ENCODE results near the gene PRDM16. TPM values are rescaled to one million over a fixed set of nuclear protein-coding genes. Genes with fewer than 3 reads are reported as not detected.

The PRDM16 gene
- total and polyA plus RNA-seq, 2 of the 13 experiments (the other 11 are each of a cell fraction or from before 2014, with no cell fraction given) = 0.15 to 0.81 TPM

- TF ChIP-seq ZBTB4 (CRISPR knock-in tag; IDR thresholded peaks at IDR 0.05; ENCODE audit: borderline replicate concordance) = peak; percentile 19; the same call in 1 of the 2 replicates
- no peak for TF ChIP-seq NR2F2 (IDR thresholded peaks at IDR 0.05; ENCODE audit: borderline replicate concordance, low read depth)
- no peak for TF ChIP-seq ZBTB1 (CRISPR knock-in tag; IDR thresholded peaks at IDR 0.05; ENCODE audit: borderline replicate concordance)
- no peak for TF ChIP-seq ISX (CRISPR knock-in tag; conservative IDR thresholded peaks at IDR 0.05)
- no peak for TF ChIP-seq STAT6 (CRISPR knock-in tag; IDR thresholded peaks at IDR 0.05; ENCODE audit: borderline replicate concordance)
- TF ChIP-seq ATF1 (CRISPR knock-in tag; IDR thresholded peaks at IDR 0.05) = no peak
- TF ChIP-seq ZNF441 (CRISPR knock-in tag; IDR thresholded peaks at IDR 0.05; ENCODE audit: borderline replicate concordance) = no peak
- no peak for TF ChIP-seq ZMAT5 (CRISPR knock-in tag; IDR thresholded peaks at IDR 0.05; ENCODE audit: borderline replicate concordance, low read depth)
- no peak for TF ChIP-seq MYNN (CRISPR knock-in tag; IDR thresholded peaks at IDR 0.05; ENCODE audit: low read depth)
- TF ChIP-seq ZNF274 (CRISPR knock-in tag; IDR thresholded peaks at IDR 0.05) = 0 out of 2 replicates have a peak, but pooled peaks have one; percentile 9
- no peak for TF ChIP-seq FOXM1 (CRISPR knock-in tag; IDR thresholded peaks at IDR 0.05)
- TF ChIP-seq ZNF772 (CRISPR knock-in tag; IDR thresholded peaks at IDR 0.05) = 0 out of 2 replicates have a peak, but pooled peaks have one; percentile 37
- TF ChIP-seq TAF1 (CRISPR knock-in tag; IDR thresholded peaks at IDR 0.05) = no peak
- TF ChIP-seq ZNF160 (CRISPR knock-in tag; IDR thresholded peaks at IDR 0.05) = no peak
- no peak for TF ChIP-seq CENPBD1 (CRISPR knock-in tag; IDR thresholded peaks at IDR 0.05; ENCODE audit: borderline replicate concordance, low read depth)
- no peak for TF ChIP-seq BCL6 (CRISPR knock-in tag; IDR thresholded peaks at IDR 0.05)
- no peak for TF ChIP-seq PBX3 (CRISPR knock-in tag; IDR thresholded peaks at IDR 0.05; ENCODE audit: borderline replicate concordance)
- no peak for TF ChIP-seq ZNF432 (CRISPR knock-in tag; IDR thresholded peaks at IDR 0.05; ENCODE audit: borderline replicate concordance)
- no peak for TF ChIP-seq ARHGAP35 (CRISPR knock-in tag; IDR thresholded peaks at IDR 0.05; ENCODE audit: borderline replicate concordance)
- no peak for TF ChIP-seq ZNF17 (CRISPR knock-in tag; IDR thresholded peaks at IDR 0.05)
- TF ChIP-seq SUZ12 (IDR thresholded peaks at IDR 0.05; ENCODE audit: low read depth, low read length) = no peak
- no peak for TF ChIP-seq ZNF446 (CRISPR knock-in tag; IDR thresholded peaks at IDR 0.05)
- TF ChIP-seq ZNF839 (CRISPR knock-in tag; IDR thresholded peaks at IDR 0.05; ENCODE audit: borderline replicate concordance) = no peak
These were observed 287.9 kb downstream of the PRDM16 start (continued) for GRCh38 chr1:3356827-3357460.
